ENCODE measurements around the gene UMAD1. TPM values are rescaled to one million over a fixed set of nuclear protein-coding genes. Genes with fewer than 3 reads are reported as not detected.

UMAD1 gene
- total and polyA plus RNA-seq, 2 of the 13 experiments (the other 11 are each of a cell fraction or from before 2014, with no cell fraction given) = 16.8 to 17.6 TPM

DNA sequence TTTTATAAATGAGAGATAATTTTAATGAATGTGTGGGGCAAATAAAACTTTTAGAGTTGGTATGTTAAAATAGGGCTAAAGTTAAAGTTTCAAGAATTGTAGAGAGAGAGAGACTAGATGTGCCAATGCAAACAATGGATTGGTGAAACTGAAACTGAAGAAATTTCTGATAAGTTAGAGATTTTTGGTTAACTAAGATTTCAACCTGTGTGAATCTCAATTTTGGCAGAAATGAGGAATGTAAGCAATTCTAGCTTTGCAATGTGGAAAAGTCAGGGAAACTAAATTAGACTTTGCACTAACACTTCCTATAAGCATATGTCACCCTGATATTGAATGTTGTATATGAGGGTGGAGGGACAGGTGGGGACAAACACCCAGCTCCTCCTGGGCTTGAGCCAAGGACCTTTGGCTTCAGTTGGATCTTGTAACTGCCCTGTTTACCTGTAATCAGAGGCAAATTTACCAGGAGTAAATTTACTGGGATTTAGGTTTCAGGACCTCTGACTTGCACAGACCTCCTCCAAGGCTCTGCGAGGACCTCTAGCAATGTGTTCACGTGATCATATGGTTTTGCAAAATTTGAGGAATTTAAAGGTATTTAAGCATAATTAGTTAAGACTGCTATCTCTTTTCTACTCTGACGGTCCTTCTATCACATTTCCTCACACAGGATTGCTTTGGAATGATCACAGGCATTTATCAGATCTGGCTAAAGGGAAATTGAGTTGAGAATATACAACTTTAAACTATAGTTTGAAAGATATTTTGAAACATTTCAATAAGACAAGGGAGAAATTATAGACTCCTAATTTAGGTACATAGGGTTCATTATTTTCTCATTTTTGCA, 110.9 kb downstream of the UMAD1 start (continued):
- TF ChIP-seq HCFC1 (IDR thresholded peaks at IDR 0.05; ENCODE audit: low read depth, low read length) (no peak), ZNF354B (CRISPR knock-in tag; IDR thresholded peaks at IDR 0.05) (no peak), PPARG (CRISPR knock-in tag; conservative IDR thresholded peaks at IDR 0.05) (0 out of 2 replicates have a peak, but pooled peaks have one; percentile 19), ZNF556 (CRISPR knock-in tag; IDR thresholded peaks at IDR 0.05; ENCODE audit: borderline replicate concordance) (no peak), IRF2 (CRISPR knock-in tag; IDR thresholded peaks at IDR 0.05) (no peak), ZSCAN25 (CRISPR knock-in tag; IDR thresholded peaks at IDR 0.05) (no peak), U2AF1 (optimal IDR thresholded peaks at IDR 0.05; ENCODE audit: low read depth, low read length) (no peak), FOXA3 (CRISPR knock-in tag; IDR thresholded peaks at IDR 0.05) (peak; percentile 28; the same call in 1 of the 2 replicates), ZNF878 (CRISPR knock-in tag; IDR thresholded peaks at IDR 0.05) (no peak), ZNF510 (CRISPR knock-in tag; IDR thresholded peaks at IDR 0.05; ENCODE audit: low read depth) (no peak), HNF4G (IDR thresholded peaks at IDR 0.05; ENCODE audit: borderline replicate concordance, low read depth, low read length) (peak; percentile 8; the same call in 1 of the 2 replicates), HNF4G (CRISPR knock-in tag; IDR thresholded peaks at IDR 0.05; ENCODE audit: borderline replicate concordance, low read depth) (no peak)
- TF ChIP-seq, protein P1, sequence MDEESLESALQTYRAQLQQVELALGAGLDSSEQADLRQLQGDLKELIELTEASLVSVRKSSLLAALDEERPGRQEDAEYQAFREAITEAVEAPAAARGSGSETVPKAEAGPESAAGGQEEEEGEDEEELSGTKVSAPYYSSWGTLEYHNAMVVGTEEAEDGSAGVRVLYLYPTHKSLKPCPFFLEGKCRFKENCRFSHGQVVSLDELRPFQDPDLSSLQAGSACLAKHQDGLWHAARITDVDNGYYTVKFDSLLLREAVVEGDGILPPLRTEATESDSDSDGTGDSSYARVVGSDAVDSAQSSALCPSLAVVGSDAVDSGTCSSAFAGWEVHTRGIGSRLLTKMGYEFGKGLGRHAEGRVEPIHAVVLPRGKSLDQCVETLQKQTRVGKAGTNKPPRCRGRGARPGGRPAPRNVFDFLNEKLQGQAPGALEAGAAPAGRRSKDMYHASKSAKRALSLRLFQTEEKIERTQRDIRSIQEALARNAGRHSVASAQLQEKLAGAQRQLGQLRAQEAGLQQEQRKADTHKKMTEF (CRISPR knock-in tag; IDR thresholded peaks at IDR 0.05) = 0 out of 2 replicates have a peak, but pooled peaks have one; percentile 25
- TF ChIP-seq, protein P2, sequence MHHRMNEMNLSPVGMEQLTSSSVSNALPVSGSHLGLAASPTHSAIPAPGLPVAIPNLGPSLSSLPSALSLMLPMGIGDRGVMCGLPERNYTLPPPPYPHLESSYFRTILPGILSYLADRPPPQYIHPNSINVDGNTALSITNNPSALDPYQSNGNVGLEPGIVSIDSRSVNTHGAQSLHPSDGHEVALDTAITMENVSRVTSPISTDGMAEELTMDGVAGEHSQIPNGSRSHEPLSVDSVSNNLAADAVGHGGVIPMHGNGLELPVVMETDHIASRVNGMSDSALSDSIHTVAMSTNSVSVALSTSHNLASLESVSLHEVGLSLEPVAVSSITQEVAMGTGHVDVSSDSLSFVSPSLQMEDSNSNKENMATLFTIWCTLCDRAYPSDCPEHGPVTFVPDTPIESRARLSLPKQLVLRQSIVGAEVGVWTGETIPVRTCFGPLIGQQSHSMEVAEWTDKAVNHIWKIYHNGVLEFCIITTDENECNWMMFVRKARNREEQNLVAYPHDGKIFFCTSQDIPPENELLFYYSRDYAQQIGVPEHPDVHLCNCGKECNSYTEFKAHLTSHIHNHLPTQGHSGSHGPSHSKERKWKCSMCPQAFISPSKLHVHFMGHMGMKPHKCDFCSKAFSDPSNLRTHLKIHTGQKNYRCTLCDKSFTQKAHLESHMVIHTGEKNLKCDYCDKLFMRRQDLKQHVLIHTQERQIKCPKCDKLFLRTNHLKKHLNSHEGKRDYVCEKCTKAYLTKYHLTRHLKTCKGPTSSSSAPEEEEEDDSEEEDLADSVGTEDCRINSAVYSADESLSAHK (CRISPR knock-in tag; IDR thresholded peaks at IDR 0.05; ENCODE audit: borderline replicate concordance) = no peak
- TF ChIP-seq, protein P3, sequence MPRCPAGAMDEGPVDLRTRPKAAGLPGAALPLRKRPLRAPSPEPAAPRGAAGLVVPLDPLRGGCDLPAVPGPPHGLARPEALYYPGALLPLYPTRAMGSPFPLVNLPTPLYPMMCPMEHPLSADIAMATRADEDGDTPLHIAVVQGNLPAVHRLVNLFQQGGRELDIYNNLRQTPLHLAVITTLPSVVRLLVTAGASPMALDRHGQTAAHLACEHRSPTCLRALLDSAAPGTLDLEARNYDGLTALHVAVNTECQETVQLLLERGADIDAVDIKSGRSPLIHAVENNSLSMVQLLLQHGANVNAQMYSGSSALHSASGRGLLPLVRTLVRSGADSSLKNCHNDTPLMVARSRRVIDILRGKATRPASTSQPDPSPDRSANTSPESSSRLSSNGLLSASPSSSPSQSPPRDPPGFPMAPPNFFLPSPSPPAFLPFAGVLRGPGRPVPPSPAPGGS (CRISPR knock-in tag; IDR thresholded peaks at IDR 0.05) = no peak
- TF ChIP-seq, protein P4, sequence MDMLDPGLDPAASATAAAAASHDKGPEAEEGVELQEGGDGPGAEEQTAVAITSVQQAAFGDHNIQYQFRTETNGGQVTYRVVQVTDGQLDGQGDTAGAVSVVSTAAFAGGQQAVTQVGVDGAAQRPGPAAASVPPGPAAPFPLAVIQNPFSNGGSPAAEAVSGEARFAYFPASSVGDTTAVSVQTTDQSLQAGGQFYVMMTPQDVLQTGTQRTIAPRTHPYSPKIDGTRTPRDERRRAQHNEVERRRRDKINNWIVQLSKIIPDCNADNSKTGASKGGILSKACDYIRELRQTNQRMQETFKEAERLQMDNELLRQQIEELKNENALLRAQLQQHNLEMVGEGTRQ (IDR thresholded peaks at IDR 0.05; ENCODE audit: low read depth, low read length) = no peak
- TF ChIP-seq, protein P4 (CRISPR knock-in tag; IDR thresholded peaks at IDR 0.05; ENCODE audit: borderline replicate concordance) = no peak
- TF ChIP-seq, protein P5, sequence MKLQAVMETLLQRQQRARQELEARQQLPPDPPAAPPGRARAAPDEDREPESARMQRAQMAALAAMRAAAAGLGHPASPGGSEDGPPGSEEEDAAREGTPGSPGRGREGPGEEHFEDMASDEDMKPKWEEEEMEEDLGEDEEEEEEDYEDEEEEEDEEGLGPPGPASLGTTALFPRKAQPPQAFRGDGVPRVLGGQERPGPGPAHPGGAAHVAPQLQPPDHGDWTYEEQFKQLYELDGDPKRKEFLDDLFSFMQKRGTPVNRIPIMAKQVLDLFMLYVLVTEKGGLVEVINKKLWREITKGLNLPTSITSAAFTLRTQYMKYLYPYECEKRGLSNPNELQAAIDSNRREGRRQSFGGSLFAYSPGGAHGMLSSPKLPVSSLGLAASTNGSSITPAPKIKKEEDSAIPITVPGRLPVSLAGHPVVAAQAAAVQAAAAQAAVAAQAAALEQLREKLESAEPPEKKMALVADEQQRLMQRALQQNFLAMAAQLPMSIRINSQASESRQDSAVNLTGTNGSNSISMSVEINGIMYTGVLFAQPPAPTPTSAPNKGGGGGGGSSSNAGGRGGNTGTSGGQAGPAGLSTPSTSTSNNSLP (IDR thresholded peaks at IDR 0.05; ENCODE audit: low read depth, low read length) = peak; percentile 40; the same call in 1 of the 2 replicates
